MCF 10A (cell line): ENCODE measurements around the gene CKAP2L. TPM values are rescaled to one million over a fixed set of nuclear protein-coding genes. Genes with fewer than 3 reads are reported as not detected.

Experiments
- BruUV-seq: library from RNA; stranded (reverse); fragments of 400-500 nt; replicated peaks from 2 replicates; lab custom pipeline; 2021; lab: Mats Ljungman, UMichigan
- CTCF ChIA-PET: fragments of 300-600 bp; sonication (Branson Sonifier 250); formaldehyde crosslinking; extraction: SDS; loops from one replicate; lab custom pipeline; 2021; ENCODE audit warnings: antibody characterized with exemption, inconsistent platforms; lab: Yijun Ruan, JAX
- POLR2A ChIA-PET: fragments of 300-600, 350-650 bp; sonication (Branson Sonifier 250); formaldehyde crosslinking; extraction: SDS; loops from one replicate; lab custom pipeline; 2020; ENCODE audit warnings: antibody characterized with exemption, inconsistent platforms; lab: Yijun Ruan, JAX
- DNase-seq: peaks from one replicate; pipeline ENCODE4 v3.0.0-alpha.2; 2018; ENCODE audit not compliant: unreplicated experiment
- H3K27ac Mint-ChIP-seq: one replicate; pipeline ENCODE4 v1.8.0; 2022; ENCODE audit warnings: mild to moderate bottlenecking, low read depth, mixed read lengths; ENCODE audit not compliant: unreplicated experiment
- H3K27me3 Mint-ChIP-seq: one replicate; pipeline ENCODE4 v1.8.0; 2022; ENCODE audit warnings: mixed read lengths; ENCODE audit not compliant: insufficient read depth, unreplicated experiment
- H3K36me3 Mint-ChIP-seq: one replicate; pipeline ENCODE4 v1.8.0; 2022; ENCODE audit warnings: mild to moderate bottlenecking, moderate library complexity, mixed read lengths; ENCODE audit not compliant: insufficient read depth, unreplicated experiment
- H3K4me1 Mint-ChIP-seq: one replicate; pipeline ENCODE4 v1.8.0; 2022; ENCODE audit warnings: mixed read lengths; ENCODE audit not compliant: insufficient read depth, unreplicated experiment
- H3K4me3 Mint-ChIP-seq: one replicate; pipeline ENCODE4 v1.8.0; 2022; ENCODE audit warnings: mild to moderate bottlenecking, moderate library complexity, mixed read lengths; ENCODE audit not compliant: unreplicated experiment
- H3K9me3 Mint-ChIP-seq: one replicate; pipeline ENCODE4 v1.8.0; 2022; ENCODE audit warnings: mixed read lengths; ENCODE audit not compliant: unreplicated experiment
- CTCF ChIP-seq: fragments of 200-600 bp; IDR thresholded peaks from one replicate; pipeline ENCODE4 v1.8.0; 2022; ENCODE audit warnings: antibody characterized with exemption, mild to moderate bottlenecking; ENCODE audit not compliant: unreplicated experiment
- intact Hi-C: fragments of 100-400 bp; cut with micrococcal nuclease; formaldehyde crosslinking; loops from 2 replicates; pipeline ENCODE4 v1.14.1; 2022
- total RNA-seq: library from RNA; stranded (reverse); gene quantifications from 2 replicates; pipeline ENCODE4 v1.2.3, GENCODE V29; 2022

Gene CKAP2L
- total RNA-seq, 1 experiment from 2014 or later, result 21.6 TPM

- Mint-ChIP-seq H3K27me3 (no peaks in the 10 kb centered on the region), H3K27ac (no peak overlapping the region), H3K9me3 (no peaks in the 10 kb centered on the region), H3K4me1 (peaks cover 25% of the 10 kb centered on the region), H3K36me3 (peaks cover 36% of the 10 kb centered on the region), H3K4me3 (no peak overlapping the region)
- BruUV-seq, result no TSS peak
- CTCF ChIA-PET, result interaction anchor here (0.6 to 2.3 kb wide), 5 partner anchors 13 to 168 kb away, joined by 3 to 9 read pairs (median 3); no protein-coding TSS in a partner anchor
- intact Hi-C loops, result no loop called here
- POLR2A ChIA-PET, result interaction anchor here (1.0 to 5.7 kb wide), 7 partner anchors 8 to 426 kb away, joined by 3 to 37 read pairs (median 4); partner anchors contain the start of genes IL1A and IL1B
- TF ChIP-seq CTCF, result no peak
- DNase-seq, result no peak
These were observed 9.1 kb upstream of the CKAP2L start for GRCh38 chr2:112773556-112773955.

GRCh38 chr2:112772911-112773475, 8.6 kb upstream of the CKAP2L start:
- no peak for TF ChIP-seq CTCF
- Mint-ChIP-seq H3K27ac (no peak overlapping the region), H3K27me3 (no peaks in the 10 kb centered on the region), H3K36me3 (peaks cover 31% of the 10 kb centered on the region), H3K4me3 (no peak overlapping the region), H3K9me3 (no peaks in the 10 kb centered on the region), H3K4me1 (peaks cover 20% of the 10 kb centered on the region)
- no TSS peak for BruUV-seq
- no peak for DNase-seq
- intact Hi-C loops, result no loop called here
- CTCF ChIA-PET, result interaction anchor here (0.7 to 2.3 kb wide), 5 partner anchors 14 to 169 kb away, joined by 3 to 9 read pairs (median 3); no protein-coding TSS in a partner anchor
- POLR2A ChIA-PET, result interaction anchor here (1.0 to 5.7 kb wide), 10 partner anchors 8 to 426 kb away, joined by 3 to 37 read pairs (median 4); partner anchors contain the start of genes IL1A and IL1B

GRCh38 chr2:112772322-112772721, 7.9 kb upstream of the CKAP2L start:
- intact Hi-C loops, result no loop called here
- peaks cover 24% of the 10 kb centered on the region for H3K36me3 Mint-ChIP-seq
- no TSS peak for BruUV-seq
- no peak overlapping the region for H3K4me3 Mint-ChIP-seq
- ChIA-PET CTCF (interaction anchor here (0.7 to 2.3 kb wide), 2 partner anchors 31 to 170 kb away, joined by 3 to 9 read pairs; no protein-coding TSS in a partner anchor), POLR2A (interaction anchor here (1.1 to 5.7 kb wide), 8 partner anchors 9 to 113 kb away, joined by 3 to 37 read pairs (median 4); partner anchors contain the start of genes IL1A and IL1B)
- DNase-seq, result no peak
- H3K27me3 Mint-ChIP-seq, result no peaks in the 10 kb centered on the region
- no peaks in the 10 kb centered on the region for H3K9me3 Mint-ChIP-seq
- H3K27ac Mint-ChIP-seq, result no peak overlapping the region
- no peak for TF ChIP-seq CTCF
- peaks cover 13% of the 10 kb centered on the region for H3K4me1 Mint-ChIP-seq

- ChIA-PET CTCF (interaction anchor here (0.9 to 2.4 kb wide), 4 partner anchors 13 to 173 kb away, joined by 3 to 11 read pairs (median 4); no protein-coding TSS in a partner anchor), POLR2A (interaction anchor here (0.5 to 4.5 kb wide), 3 partner anchors 8 to 43 kb away, joined by 3 to 32 read pairs (median 4); partner anchors contain the start of gene IL1A)
- intact Hi-C loops, result no loop called here
- Mint-ChIP-seq H3K9me3 (no peaks in the 10 kb centered on the region), H3K36me3 (no peaks in the 10 kb centered on the region), H3K4me1 (peaks cover 12% of the 10 kb centered on the region), H3K4me3 (no peak overlapping the region), H3K27me3 (no peaks in the 10 kb centered on the region), H3K27ac (peak overlapping the region; percentile 46)
- no peak for DNase-seq
- BruUV-seq, result no TSS peak
- TF ChIP-seq CTCF, result no peak
These were observed 4.0 kb upstream of the CKAP2L start for GRCh38 chr2:112768432-112768831.
